ENCODE results near the gene GALM.

DNA sequence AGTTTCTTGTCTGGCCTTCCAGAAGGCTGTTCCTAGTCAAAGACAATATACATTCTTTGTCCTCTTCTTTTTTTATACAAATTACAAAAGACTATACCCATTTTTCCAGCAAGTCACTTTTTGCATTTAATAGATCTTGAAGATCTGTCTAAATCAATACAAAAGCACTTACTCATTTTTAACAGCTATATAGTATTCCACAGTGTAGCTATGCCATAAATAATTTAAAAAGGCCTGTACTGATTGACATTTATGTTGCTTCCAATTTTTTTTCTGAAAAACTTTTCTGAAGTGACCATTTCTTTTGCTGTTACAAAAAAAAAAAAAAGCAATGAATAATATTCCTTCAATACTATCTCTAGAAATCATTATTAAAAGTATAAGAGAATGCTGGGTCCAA is 32.9 kb upstream of the GALM start:
- TF ChIP-seq, protein P1, sequence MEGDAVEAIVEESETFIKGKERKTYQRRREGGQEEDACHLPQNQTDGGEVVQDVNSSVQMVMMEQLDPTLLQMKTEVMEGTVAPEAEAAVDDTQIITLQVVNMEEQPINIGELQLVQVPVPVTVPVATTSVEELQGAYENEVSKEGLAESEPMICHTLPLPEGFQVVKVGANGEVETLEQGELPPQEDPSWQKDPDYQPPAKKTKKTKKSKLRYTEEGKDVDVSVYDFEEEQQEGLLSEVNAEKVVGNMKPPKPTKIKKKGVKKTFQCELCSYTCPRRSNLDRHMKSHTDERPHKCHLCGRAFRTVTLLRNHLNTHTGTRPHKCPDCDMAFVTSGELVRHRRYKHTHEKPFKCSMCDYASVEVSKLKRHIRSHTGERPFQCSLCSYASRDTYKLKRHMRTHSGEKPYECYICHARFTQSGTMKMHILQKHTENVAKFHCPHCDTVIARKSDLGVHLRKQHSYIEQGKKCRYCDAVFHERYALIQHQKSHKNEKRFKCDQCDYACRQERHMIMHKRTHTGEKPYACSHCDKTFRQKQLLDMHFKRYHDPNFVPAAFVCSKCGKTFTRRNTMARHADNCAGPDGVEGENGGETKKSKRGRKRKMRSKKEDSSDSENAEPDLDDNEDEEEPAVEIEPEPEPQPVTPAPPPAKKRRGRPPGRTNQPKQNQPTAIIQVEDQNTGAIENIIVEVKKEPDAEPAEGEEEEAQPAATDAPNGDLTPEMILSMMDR (conservative IDR thresholded peaks at IDR 0.05; ENCODE audit: low read depth, low read length), result no peak
- no peak for TF ChIP-seq EZH2 (IDR thresholded peaks at IDR 0.05; ENCODE audit: low read length, unreplicated experiment)
- no peak for TF ChIP-seq EZH2phosphoT487 (IDR thresholded peaks at IDR 0.05; ENCODE audit: borderline replicate concordance, low read length)

All from PC-3 (cell line).